Small intestine (tissue), 16 donors: ENCODE results near the gene COL27A1. TPM values are rescaled to one million over a fixed set of nuclear protein-coding genes. Genes with fewer than 3 reads are reported as not detected.

Experiments
- DNase-seq, 2 donors: peaks; one replicate each; pipeline versions ENCODE4 v3.0.0 to v3.0.0-alpha.2; 2013
- FAIRE-seq: peaks from 2 replicates; lab custom pipeline; 2012; peaks lifted over from hg19 to GRCh38; lab: Jason Lieb, UNC
- H3K27ac ChIP-seq, 3 donors: one replicate each; pipeline ENCODE4 v1.5.1; 2013; ENCODE audit warnings: low read length in 2 of 3, mild to moderate bottlenecking in 2 of 3, control low read depth in 1 of 3, inconsistent platforms in 1 of 3, low read depth in 1 of 3, moderate library complexity in 1 of 3
- H3K27me3 ChIP-seq, 3 donors: one replicate each; pipeline ENCODE4 v1.6.1; 2013; ENCODE audit warnings: low read length in 3 of 3, inconsistent platforms in 1 of 3; ENCODE audit not compliant: control insufficient read depth in 3 of 3, insufficient read depth in 3 of 3
- H3K36me3 ChIP-seq, 3 donors: one replicate each; pipeline ENCODE4 v1.6.1; 2013; ENCODE audit warnings: low read length in 3 of 3, inconsistent platforms in 1 of 3, low read depth in 1 of 3, mild to moderate bottlenecking in 1 of 3, moderate library complexity in 1 of 3; ENCODE audit not compliant: control insufficient read depth in 3 of 3, insufficient read depth in 2 of 3
- H3K4me1 ChIP-seq, 3 donors: one replicate each; pipeline ENCODE4 v1.6.1; 2013; ENCODE audit warnings: low read length in 2 of 3, inconsistent platforms in 1 of 3, low read depth in 1 of 3, mild to moderate bottlenecking in 1 of 3, moderate library complexity in 1 of 3; ENCODE audit not compliant: control insufficient read depth in 3 of 3, insufficient read depth in 2 of 3
- H3K4me3 ChIP-seq, 3 donors: one replicate each; pipeline ENCODE4 v1.5.1; 2013; ENCODE audit warnings: low read length in 3 of 3, control low read depth in 1 of 3, inconsistent platforms in 1 of 3, low read depth in 1 of 3, mild to moderate bottlenecking in 1 of 3, moderate library complexity in 1 of 3
- H3K9me3 ChIP-seq, 2 donors: one replicate each; pipeline ENCODE4 v1.6.1; 2013; ENCODE audit warnings: low read depth in 1 of 2, low read length in 1 of 2; ENCODE audit not compliant: control insufficient read depth in 2 of 2, insufficient read depth in 1 of 2
- WGBS, 3 donors: extraction: QIAGEN DNeasy Blood & Tissue Kit; methylation state at CpG; one replicate each; pipeline ENCODE4 v1.1.7; 2013; 5-methylcytosine and 5-hydroxymethylcytosine counted together
- long read RNA-seq, 10 donors: transcript quantifications; one replicate each; lab custom pipeline, GENCODE V29; 2026
- polyA plus RNA-seq, 4 donors: library from polyadenylated mRNA; stranded (reverse) in 3 of 4; unstranded in 1 of 4; fragments of 200-250 nt in 3 of 4; fragments of 120-200 nt in 1 of 4; gene quantifications; one replicate each; pipeline versions ENCODE4 v1.2.1 to v1.2.3, GENCODE V29; 2013
- donor health status: healthy with polysubstance abuse.
- donor health status: control.
- donor health status: control.
- donor health status: Bipolar disorder and iron deficiency.
- donor health status: healthy.

Gene COL27A1
- 100 to 1,000 TPM in 1 of 4 donors, 1 to 10 TPM in 2, under 1 TPM in 1; 0.45 to 123 (median 1.8) TPM for polyA plus RNA-seq
- long read RNA-seq, donor 1, transcript COL27A1-206 (3 exons, 666 nt) = minor isoform, 6 of 190 reads
- long read RNA-seq, donor 1, transcript COL27A1-203 (3 exons, 1,946 nt) = major isoform, 10 of 190 reads
- long read RNA-seq, donor 1, partial matches to known transcripts = 174 of 190 reads
- long read RNA-seq, donor 1, other reads (novel, unspliced or antisense) = 0 of 190 reads
- long read RNA-seq, donor 2, partial matches to known transcripts = 5 of 6 reads
- long read RNA-seq, donor 2, other reads (novel, unspliced or antisense) = 0 of 6 reads
- long read RNA-seq, donor 3, partial matches to known transcripts = 121 of 126 reads
- long read RNA-seq, donor 3, other reads (novel, unspliced or antisense) = 0 of 126 reads
- long read RNA-seq, donor 4 = 0 reads
- long read RNA-seq, donor 5, partial matches to known transcripts = 18 of 19 reads
- long read RNA-seq, donor 5, other reads (novel, unspliced or antisense) = 0 of 19 reads
- long read RNA-seq, donor 6, partial matches to known transcripts = 18 of 22 reads
- long read RNA-seq, donor 6, other reads (novel, unspliced or antisense) = 0 of 22 reads
- long read RNA-seq, donor 7 = 0 reads
- long read RNA-seq, donor 8 = 0 reads
- long read RNA-seq, donor 9, partial matches to known transcripts = 19 of 19 reads
- long read RNA-seq, donor 9, other reads (novel, unspliced or antisense) = 0 of 19 reads
- long read RNA-seq, donor 10, transcript COL27A1-203 (3 exons, 1,946 nt) = major isoform, 6 of 125 reads
- long read RNA-seq, donor 10, partial matches to known transcripts = 117 of 125 reads
- long read RNA-seq, donor 10, other reads (novel, unspliced or antisense) = 0 of 125 reads

- DNase-seq = peak; percentile 52 to 92
- Histone ChIP-seq H3K36me3 (peaks cover 0 to 18% (median 0%) of the 10 kb centered on the region in 3 donors), H3K27ac (peak within 1 kb of the TSS in 2 of 3 donors; percentile 5 to 84), H3K9me3 (no peaks in the 10 kb centered on the region), H3K4me3 (peak within 1 kb of the TSS; percentile 31 to 74 (median 52)), H3K4me1 (peaks cover 0 to 47% (median 5%) of the 10 kb centered on the region in 3 donors), H3K27me3 (peaks cover 4 to 20% (median 11%) of the 10 kb centered on the region in 3 donors)
- WGBS, 3 donors = 0 to 2% (median 1%) methylated on average over 37 to 63 of the region's 63 CpGs
- no peak for FAIRE-seq
Measured at GRCh38 chr9:114155263-114155994, at the start of gene COL27A1. Gene COL27A1 (plus strand): TSS chr9:114155537. CDS start chr9:114155951, 414 bp downstream.

- no peaks in the 10 kb centered on the region for H3K27me3 ChIP-seq
- H3K9me3 ChIP-seq = peaks cover 0 to 4% of the 10 kb centered on the region in 2 donors
- peaks cover 0 to 2% (median 0%) of the 10 kb centered on the region in 3 donors for H3K4me1 ChIP-seq
- DNase-seq (no peak), FAIRE-seq (no peak)
- no peaks in the 10 kb centered on the region for H3K36me3 ChIP-seq
- H3K27ac ChIP-seq = no peak overlapping the region
- H3K4me3 ChIP-seq = no peak overlapping the region
- WGBS, 3 donors = 53 to 67% (median 58%) methylated on average over 12 to 13 of the region's 13 CpGs
Measured at GRCh38 chr9:114107286-114108001, 47.9 kb upstream of the COL27A1 start.

DNA sequence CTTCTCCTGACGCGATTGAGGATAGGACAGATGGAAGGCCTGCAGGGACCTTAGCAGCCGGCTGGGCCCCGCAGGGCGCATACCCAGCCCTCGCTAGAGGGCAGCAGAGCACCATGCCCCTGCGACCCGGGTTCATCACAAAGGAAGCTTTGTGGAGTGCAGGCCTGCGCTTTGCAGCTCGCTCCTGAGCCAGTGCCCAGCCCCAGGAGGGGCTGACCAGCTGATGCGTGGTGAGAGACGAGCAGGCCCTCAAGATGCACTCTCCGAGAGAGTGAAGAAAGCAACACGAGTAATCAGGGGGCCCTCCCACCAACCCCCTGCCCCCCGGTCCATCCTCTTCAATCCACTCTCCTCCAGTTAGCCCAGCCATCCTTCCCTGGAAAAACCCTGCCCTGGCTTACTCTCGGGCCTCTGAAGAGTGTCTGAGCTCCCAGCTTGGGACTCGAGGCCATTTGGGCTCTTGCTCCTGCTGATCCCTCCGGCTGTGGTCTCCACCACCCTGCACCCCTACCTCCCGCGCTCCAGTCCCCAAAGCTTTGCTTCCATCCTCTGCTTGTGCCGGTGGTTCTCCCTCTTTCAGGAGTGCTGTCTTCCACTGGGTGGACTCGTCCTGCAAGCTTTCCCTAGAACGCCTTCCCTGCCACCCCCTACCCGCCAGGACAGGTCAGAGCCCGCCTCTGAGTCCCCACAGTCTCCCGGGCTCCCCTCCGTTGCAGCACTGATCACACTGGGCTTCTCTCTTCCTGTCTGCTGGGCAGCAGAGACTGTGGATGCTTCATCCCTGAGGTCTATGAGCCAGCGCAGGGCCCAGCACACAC lies 47.1 kb upstream of the COL27A1 start:
- 40 to 44% (median 41%) methylated on average over 27 to 28 of the region's 28 CpGs for WGBS, 3 donors
- H3K4me3 ChIP-seq = no peak overlapping the region
- peaks cover 0 to 4% (median 0%) of the 10 kb centered on the region in 3 donors for H3K4me1 ChIP-seq
- no peaks in the 10 kb centered on the region for H3K36me3 ChIP-seq
- no peaks in the 10 kb centered on the region for H3K27me3 ChIP-seq
- DNase-seq (peak; percentile 78 to 93), FAIRE-seq (no peak)
- H3K27ac ChIP-seq = no peak overlapping the region
- H3K9me3 ChIP-seq = no peaks in the 10 kb centered on the region

- Histone ChIP-seq H3K36me3 (no peaks in the 10 kb centered on the region), H3K27ac (no peak overlapping the region), H3K27me3 (no peaks in the 10 kb centered on the region), H3K4me3 (no peak overlapping the region), H3K9me3 (no peaks in the 10 kb centered on the region), H3K4me1 (peaks cover 0 to 6% (median 0%) of the 10 kb centered on the region in 3 donors)
- WGBS, 3 donors = 87 to 96% (median 89%) methylated on average over 6 of the region's 6 CpGs
- no peak for FAIRE-seq
- DNase-seq = no peak
Measured at GRCh38 chr9:114109124-114109523, 46.2 kb upstream of the COL27A1 start.

GRCh38 chr9:114110180-114110579 lies 45.2 kb upstream of the COL27A1 start:
- FAIRE-seq (no peak), DNase-seq (no peak)
- WGBS, 3 donors = 91 to 98% (median 95%) methylated on average over 2 of the region's 2 CpGs
- Histone ChIP-seq H3K9me3 (no peaks in the 10 kb centered on the region), H3K36me3 (no peaks in the 10 kb centered on the region), H3K27me3 (no peaks in the 10 kb centered on the region), H3K27ac (no peak overlapping the region), H3K4me3 (no peak overlapping the region), H3K4me1 (peaks cover 0 to 6% (median 0%) of the 10 kb centered on the region in 3 donors)

DNA sequence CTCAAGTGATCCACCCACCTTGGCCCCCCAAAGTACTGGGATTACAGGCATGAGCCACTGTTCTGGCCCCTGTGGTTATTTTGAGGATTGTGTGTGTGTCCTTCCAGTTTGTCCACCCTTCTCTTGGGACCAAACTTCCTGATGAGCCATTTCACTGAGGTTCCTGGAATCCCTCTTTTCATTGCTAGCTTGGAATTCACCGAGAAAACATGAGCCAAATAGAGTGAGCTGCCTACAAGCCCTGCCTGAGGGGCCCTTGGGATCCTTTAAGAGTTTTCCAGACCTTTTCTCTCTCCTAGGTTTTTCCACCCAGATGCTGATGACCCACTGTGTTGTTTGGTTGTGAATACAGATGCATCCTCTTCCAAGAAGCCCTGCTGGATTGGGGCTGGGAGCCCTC lies 43.0 kb upstream of the COL27A1 start:
- DNase-seq (no peak), FAIRE-seq (no peak)
- no peak overlapping the region for H3K27ac ChIP-seq
- 65 to 70% (median 65%) methylated on average over 1 of the region's 1 CpG for WGBS, 3 donors
- H3K4me3 ChIP-seq = no peak overlapping the region
- H3K9me3 ChIP-seq = no peaks in the 10 kb centered on the region
- H3K4me1 ChIP-seq = peaks cover 0 to 6% (median 0%) of the 10 kb centered on the region in 3 donors
- H3K36me3 ChIP-seq = no peaks in the 10 kb centered on the region
- H3K27me3 ChIP-seq = no peaks in the 10 kb centered on the region
